Measurements from ENCODE around the gene IFI30. TPM values are rescaled to one million over a fixed set of nuclear protein-coding genes. Genes with fewer than 3 reads are reported as not detected.

IFI30 gene
- total RNA-seq, 4 donors from 2014 or later = 10.0 to 50.8 (median 32.8) TPM

DNA sequence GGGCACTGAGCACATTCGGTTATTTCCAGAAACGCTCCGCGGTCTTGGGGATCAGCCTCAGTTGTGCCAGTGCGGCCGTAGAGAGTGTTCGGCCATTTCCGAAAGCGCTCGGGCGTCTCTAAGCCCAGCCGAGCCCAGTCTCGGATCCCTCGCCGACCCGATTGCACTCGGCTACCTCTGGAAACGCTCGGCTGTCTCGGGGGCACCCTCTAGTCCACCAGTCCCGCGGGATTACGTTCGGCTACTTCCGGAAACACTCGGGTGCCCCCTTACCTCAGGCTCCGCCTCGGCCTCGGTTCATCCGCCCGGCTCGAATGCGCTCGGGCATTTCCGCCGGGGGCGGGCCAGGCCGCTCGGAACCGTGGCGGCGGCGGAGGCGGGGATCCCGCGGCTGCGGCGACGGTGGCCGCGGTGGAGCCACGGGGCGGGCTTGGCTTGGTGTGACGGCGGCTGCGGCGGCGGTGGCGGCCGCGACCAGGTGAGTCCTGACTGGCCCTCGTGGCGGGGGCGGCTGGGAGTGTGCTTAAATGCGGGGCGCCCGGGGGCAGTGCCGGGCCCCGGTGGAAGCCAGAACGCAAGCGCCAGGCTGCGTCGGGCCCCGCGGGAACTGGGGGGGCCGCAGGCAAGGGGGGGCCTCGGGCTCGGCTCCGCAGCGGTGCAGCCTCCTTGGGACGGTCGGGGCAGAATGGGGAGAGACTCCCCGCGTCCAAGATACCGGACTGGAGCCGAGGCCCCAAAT lies 20.6 kb upstream of the IFI30 start, which contains the start of gene PIK3R2:
TSS of gene PIK3R2 (plus strand) at position 347 of the 739 bp plus-strand sequence. CDS start 2,717 bp downstream, outside the sequence.
- TF ChIP-seq EP300 (IDR thresholded peaks at IDR 0.05; ENCODE audit: low read depth) = no peak
- TF ChIP-seq, protein P1, sequence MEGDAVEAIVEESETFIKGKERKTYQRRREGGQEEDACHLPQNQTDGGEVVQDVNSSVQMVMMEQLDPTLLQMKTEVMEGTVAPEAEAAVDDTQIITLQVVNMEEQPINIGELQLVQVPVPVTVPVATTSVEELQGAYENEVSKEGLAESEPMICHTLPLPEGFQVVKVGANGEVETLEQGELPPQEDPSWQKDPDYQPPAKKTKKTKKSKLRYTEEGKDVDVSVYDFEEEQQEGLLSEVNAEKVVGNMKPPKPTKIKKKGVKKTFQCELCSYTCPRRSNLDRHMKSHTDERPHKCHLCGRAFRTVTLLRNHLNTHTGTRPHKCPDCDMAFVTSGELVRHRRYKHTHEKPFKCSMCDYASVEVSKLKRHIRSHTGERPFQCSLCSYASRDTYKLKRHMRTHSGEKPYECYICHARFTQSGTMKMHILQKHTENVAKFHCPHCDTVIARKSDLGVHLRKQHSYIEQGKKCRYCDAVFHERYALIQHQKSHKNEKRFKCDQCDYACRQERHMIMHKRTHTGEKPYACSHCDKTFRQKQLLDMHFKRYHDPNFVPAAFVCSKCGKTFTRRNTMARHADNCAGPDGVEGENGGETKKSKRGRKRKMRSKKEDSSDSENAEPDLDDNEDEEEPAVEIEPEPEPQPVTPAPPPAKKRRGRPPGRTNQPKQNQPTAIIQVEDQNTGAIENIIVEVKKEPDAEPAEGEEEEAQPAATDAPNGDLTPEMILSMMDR (IDR thresholded peaks at IDR 0.05) = no peak
- TF ChIP-seq POLR2AphosphoS5 (IDR thresholded peaks at IDR 0.05) = peak; percentile 34 to 74 (median 58)
- TF ChIP-seq POLR2A (IDR thresholded peaks at IDR 0.05) = peak; percentile 24
- Histone ChIP-seq H3K4me1 (peaks cover 42 to 50% (median 49%) of the 10 kb centered on the region in 4 donors), H3K36me3 (no peaks in the 10 kb centered on the region), H3K4me3 (peak within 1 kb of the TSS; percentile 59 to 89 (median 86)), H3K27ac (peak within 1 kb of the TSS; percentile 94 to 99 (median 97)), H3K9me3 (no peaks in the 10 kb centered on the region), H3K27me3 (no peaks in the 10 kb centered on the region)
- DNase-seq = peak; percentile 100
- 1% methylated on average over 76 of the region's 86 CpGs; no CpG with 5 or more reads in 1 of the 2 donors for WGBS, 2 donors (ENCODE audit: low coverage in 1 of 2)
- intact Hi-C loops (cut with DNase I; ENCODE audit: low total_unique reads) (no loop called here), in situ Hi-C loops (cut with MboI; ENCODE audit: low pct_ligation_motif_present in 1 of 4, low pct_unique_long_range_greater_than_20kb in 1 of 4, low sequenced_read_pairs in 3 of 4) (no loop called here)

DNA sequence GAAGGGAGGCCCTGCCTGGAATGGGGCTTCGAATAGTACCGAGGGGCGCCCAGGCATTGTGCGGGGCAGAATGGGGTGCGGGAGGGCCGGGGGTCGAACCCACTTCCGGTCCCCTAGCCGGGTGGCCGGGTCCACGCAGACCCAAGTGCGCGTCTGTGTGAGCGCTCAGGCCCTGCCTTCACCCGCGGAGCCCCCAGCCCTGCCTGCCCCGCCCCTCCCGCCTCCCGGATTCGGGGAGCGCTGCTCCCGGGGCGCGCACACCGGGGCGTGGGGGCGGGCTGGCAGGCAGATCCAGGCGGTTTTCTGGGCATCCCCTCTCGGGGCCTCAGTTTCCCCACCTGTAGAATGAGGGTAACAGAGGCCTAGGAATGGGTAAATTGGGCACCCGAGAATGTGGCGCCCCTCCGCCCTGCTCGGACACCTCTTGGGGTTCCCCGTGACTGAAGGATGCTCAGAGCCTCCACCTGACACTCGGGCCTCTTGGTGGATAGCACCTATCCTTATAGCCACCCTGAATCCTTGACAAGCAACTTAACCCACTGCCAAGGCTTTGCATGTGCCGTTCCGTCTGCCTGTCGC lies 20.0 kb upstream of the IFI30 start:
- Histone ChIP-seq H3K27ac (peak overlapping the region; percentile 94 to 99 (median 97)), H3K9me3 (no peaks in the 10 kb centered on the region), H3K27me3 (no peaks in the 10 kb centered on the region), H3K4me1 (peaks cover 42 to 51% (median 49%) of the 10 kb centered on the region in 4 donors), H3K36me3 (no peaks in the 10 kb centered on the region), H3K4me3 (peak overlapping the region; percentile 59 to 89 (median 86))
- in situ Hi-C loops (cut with MboI; ENCODE audit: low pct_ligation_motif_present in 1 of 4, low pct_unique_long_range_greater_than_20kb in 1 of 4, low sequenced_read_pairs in 3 of 4) (no loop called here), intact Hi-C loops (cut with DNase I; ENCODE audit: low total_unique reads) (no loop called here)
- TF ChIP-seq POLR2A (IDR thresholded peaks at IDR 0.05) (no peak), POLR2AphosphoS5 (IDR thresholded peaks at IDR 0.05) (no peak), EP300 (IDR thresholded peaks at IDR 0.05; ENCODE audit: low read depth) (no peak)
- TF ChIP-seq, protein P1 (IDR thresholded peaks at IDR 0.05) = no peak
- peak; percentile 48 for DNase-seq
- WGBS, 2 donors (ENCODE audit: low coverage in 1 of 2) = 2% methylated on average over 31 of the region's 38 CpGs; no CpG with 5 or more reads in 1 of the 2 donors

- H3K4me3 ChIP-seq = no peak overlapping the region
- H3K27me3 ChIP-seq = no peaks in the 10 kb centered on the region
- H3K9me3 ChIP-seq = no peaks in the 10 kb centered on the region
- no peak for TF ChIP-seq EP300 (IDR thresholded peaks at IDR 0.05; ENCODE audit: low read depth)
- peak overlapping the region; percentile 46 to 86 (median 80) for H3K27ac ChIP-seq
- H3K4me1 ChIP-seq = peaks cover 42 to 52% (median 50%) of the 10 kb centered on the region in 4 donors
- WGBS, 2 donors (ENCODE audit: low coverage in 1 of 2) = 89% methylated on average over 43 of the region's 43 CpGs; no CpG with 5 or more reads in 1 of the 2 donors
- peak; percentile 59 for DNase-seq
- in situ Hi-C loops (cut with MboI; ENCODE audit: low pct_ligation_motif_present in 1 of 4, low pct_unique_long_range_greater_than_20kb in 1 of 4, low sequenced_read_pairs in 3 of 4) (no loop called here), intact Hi-C loops (cut with DNase I; ENCODE audit: low total_unique reads) (no loop called here)
- H3K36me3 ChIP-seq = no peaks in the 10 kb centered on the region
These were observed 18.2 kb upstream of the IFI30 start for GRCh38 chr19:18155095-18156087.

DNA sequence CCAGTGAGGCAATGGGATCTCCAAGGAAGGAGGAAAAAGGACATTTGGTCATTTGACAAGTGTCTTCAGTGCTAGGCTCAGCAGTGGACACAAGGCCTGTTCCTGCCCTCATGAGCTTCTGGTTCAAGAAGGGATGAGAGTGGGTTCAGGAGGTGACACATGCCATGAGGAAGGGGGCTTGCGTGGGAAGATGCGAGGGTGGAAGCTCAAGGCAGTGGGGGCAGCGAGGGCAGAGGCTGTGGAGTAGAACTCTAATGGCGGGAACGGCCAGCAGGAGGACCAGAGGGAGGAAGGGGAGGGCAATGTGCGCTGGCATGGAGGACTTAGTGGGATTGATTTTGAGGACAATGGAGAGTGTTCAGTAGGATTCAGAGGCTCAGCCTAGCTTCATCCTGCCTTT lies 17.3 kb upstream of the IFI30 start:
- Histone ChIP-seq H3K4me3 (no peak overlapping the region), H3K27me3 (no peaks in the 10 kb centered on the region), H3K9me3 (no peaks in the 10 kb centered on the region), H3K36me3 (no peaks in the 10 kb centered on the region), H3K4me1 (peaks cover 48 to 59% (median 57%) of the 10 kb centered on the region in 4 donors), H3K27ac (peak overlapping the region; percentile 54 to 86 (median 80))
- no peak for TF ChIP-seq EP300 (IDR thresholded peaks at IDR 0.05; ENCODE audit: low read depth)
- TF ChIP-seq, protein P1 (IDR thresholded peaks at IDR 0.05) = peak in 1 of 5 experiments; percentile 11
- WGBS, 2 donors (ENCODE audit: low coverage in 1 of 2) = 85 to 93% methylated on average over 5 to 6 of the region's 6 CpGs
- in situ Hi-C loops (cut with MboI; ENCODE audit: low pct_ligation_motif_present in 1 of 4, low pct_unique_long_range_greater_than_20kb in 1 of 4, low sequenced_read_pairs in 3 of 4) (no loop called here), intact Hi-C loops (cut with DNase I; ENCODE audit: low total_unique reads) (no loop called here)
- no peak for DNase-seq
